Activated CD8-positive, alpha-beta memory T cell treated with anti-CD3 and anti-CD28 coated beads for 4 hours (primary cell): ENCODE measurements around the gene EYS.

Source experiments
- DNase-seq, 2 donors: peaks; one replicate each; pipeline ENCODE4 v3.0.0-alpha.2; 2020; ENCODE audit warnings: low read depth in 2 of 2

EYS gene

DNA sequence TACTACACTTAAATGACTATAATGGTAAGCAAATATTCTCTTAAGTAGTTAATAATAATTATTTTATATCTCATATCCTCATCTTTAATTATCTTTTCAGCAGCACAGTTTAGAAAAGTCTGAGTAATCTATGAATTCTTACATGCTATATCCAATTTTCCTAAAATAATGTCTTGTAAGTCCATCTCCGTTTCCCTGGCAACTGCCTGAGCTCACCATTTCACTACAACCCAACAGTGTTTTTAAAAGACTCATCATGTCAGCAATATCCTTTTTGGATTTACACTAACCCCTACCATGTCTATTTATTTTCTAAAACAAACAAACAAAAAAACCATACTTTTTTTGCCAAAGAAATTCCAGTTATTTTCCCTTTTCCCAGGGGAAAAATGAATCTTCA is 859.6 kb downstream of the EYS start:
- DNase-seq, result no peak

DNA sequence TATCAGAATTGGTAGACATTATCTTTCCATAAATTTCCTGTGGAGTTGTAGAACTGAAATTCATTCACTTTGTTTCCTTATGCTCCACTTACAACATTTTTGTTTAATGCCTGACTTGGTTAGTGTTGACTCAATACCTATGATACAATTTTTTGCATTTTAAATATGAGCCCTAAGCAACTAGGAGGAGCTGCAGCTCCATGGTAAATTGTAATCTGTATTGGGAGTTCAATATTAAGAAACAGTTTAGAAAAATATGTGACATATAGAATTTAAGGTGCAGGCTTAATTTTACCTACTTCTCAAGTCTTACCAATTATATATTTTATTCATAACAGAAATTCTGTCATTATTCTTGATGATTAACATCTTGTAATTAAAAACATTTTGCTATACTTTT is 868.3 kb downstream of the EYS start:
- DNase-seq, result no peak

DNA sequence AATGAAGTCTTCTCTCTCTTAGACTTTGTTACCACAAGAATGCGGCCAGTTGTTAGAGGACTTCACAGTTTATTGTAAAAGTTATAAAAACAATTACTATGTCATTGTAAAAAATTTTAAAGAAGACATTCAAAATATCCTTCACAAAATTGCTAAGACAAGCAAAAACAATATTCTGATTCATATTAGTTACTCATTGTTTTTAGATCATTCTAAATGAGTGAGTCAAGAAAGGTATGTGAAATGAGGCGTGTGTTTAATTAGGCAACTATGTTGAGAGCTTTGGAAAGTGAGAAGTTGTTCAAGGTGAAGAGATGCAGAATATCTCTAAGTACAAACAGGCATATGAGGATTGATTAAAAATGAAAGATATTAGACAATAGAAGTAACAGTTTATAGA is 875.3 kb downstream of the EYS start:
- no peak for DNase-seq

DNA sequence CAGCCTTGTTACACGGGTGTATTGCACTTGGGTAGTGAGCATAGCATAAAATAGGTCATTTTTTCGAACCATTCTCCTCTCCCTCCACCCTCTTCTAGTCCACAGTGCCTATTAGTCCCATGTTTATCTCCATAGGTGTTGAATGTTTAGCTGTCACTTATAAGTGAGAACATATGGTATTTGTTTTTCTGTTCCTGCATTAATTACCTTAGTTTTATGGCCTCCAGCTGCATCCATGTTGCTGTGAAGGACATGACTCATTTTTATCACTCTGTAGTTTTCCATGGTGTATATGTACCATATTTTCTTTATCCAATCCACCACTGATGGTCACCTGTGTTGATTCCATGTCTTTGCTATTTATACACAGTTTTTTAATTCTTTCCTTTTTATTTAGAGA is 889.5 kb downstream of the EYS start:
- no peak for DNase-seq

DNA sequence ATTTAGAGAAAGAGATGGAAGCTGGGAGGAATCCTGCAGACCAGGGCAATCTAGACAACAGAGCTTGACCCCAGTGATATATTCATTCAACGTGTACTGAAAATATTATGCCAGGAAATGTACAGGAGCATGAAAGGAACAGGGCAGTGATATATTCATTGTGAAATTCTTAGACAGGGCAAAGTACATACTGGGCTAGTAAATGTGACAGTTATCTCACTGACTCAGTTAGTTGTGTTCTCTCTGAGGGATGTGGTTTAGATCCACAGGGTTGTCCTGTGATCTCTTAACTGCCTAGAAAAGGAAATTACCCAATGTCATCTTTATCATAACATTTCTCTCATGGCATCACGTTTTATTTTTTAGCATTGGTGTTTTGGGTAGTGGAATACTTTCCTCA is 891.3 kb downstream of the EYS start:
- DNase-seq, result no peak

DNA sequence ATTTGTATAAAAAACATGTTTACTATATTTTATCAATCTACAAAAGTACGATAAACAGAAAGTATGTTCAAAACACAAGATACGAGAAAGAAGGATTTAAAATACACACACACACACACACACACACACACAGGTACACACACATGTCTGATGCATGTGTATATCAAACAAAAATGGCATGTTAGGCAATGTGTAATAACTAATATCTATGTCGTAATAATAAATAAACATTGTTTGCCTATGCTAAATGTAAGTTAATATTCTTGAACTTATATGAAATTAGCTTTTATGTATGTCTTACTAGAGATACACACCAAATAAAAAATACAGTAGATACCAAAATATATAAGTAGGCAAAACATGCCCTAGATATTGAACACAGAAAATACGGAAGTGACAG is 894.9 kb downstream of the EYS start:
- DNase-seq, result no peak

DNA sequence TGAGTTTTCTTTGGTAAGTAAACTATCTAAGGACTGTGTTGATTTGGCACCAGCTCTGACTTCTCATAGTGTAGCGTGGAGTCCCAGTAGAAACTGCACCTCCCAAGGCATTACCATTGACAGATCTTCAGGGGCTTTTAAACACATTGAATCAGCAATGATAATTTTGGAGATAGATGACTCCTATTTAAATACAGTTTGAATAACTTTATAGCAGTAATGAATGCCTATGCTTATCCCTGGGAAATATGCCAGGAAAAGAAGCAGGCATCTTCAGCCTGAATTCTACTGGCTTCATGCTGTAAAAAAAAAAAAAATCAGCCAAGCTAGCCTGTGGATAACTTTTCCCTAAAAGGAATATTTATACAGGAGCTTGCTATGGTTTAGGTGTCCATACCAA is 895.9 kb downstream of the EYS start:
- DNase-seq, result no peak

DNA sequence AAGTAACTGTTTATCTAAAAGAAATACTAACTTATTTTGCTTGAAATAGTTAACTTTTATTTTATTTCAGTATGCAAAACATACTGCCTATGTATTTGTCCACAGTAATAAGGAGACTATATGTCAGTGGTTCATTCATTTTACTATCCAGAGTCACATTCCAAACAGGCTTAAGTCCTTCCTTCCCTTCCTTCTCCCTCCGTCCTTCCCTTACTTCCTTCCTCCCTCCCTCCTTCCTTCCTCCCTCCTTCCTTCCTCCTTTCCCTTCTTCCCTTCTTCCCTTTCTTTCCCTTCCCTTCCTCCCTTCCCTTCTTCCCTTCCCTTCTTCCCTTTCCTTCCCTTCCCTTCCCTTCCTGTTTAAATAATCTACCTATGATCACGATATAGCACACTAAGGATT is 899.2 kb downstream of the EYS start:
- no peak for DNase-seq

DNA sequence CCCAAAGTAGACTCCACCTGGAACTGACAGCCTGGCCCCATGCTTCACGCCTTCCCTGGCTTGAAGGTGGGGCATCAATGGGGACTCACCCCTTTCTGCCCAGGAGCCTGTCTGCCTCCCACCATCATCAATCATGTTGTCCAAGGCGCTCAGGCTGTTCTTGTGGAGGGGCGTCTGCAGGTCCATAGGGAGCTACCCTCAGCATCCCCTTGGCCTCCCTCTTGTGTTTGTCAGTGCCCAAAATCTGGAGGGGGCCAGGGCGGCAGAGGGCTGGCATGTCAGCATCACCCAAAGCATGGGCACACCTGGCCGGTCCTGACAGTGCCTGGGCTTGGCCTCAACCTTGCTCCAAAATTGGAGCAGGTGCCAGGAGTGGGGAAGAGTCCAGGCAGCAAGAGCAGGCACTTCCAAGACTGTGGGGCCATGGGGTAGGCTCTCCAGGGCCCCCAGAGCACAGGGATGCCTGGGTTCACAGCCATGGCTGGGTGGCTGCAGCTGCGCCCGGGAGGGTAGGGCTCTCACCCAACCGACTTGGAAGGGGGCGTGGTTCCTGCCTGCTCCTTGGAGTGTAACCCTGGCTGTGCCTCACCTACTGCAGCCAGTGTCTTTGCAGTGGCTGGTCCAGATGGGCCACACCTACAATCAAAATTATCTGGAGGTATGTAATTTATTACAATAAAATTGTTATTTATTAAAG is 903.4 kb downstream of the EYS start:
- DNase-seq, result no peak

DNA sequence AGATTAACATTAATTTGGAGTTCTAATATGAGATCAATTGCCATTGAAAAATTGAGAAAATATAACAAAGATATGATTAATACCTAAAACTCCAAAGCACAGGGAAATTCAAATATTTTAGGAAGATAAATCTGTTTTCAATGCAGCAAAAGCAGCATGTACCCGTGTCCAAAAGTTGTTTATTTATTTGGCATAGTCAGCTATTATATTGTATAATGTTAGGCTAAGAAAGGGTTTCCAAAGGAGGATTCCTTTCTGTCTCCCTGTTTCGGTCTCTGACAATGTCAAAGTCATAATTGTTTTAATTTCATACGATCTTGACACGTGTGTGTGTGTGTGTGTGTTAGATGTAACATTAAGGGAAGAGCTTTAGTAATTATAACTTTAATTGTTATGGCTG is 914.5 kb downstream of the EYS start:
- DNase-seq, result no peak

DNA sequence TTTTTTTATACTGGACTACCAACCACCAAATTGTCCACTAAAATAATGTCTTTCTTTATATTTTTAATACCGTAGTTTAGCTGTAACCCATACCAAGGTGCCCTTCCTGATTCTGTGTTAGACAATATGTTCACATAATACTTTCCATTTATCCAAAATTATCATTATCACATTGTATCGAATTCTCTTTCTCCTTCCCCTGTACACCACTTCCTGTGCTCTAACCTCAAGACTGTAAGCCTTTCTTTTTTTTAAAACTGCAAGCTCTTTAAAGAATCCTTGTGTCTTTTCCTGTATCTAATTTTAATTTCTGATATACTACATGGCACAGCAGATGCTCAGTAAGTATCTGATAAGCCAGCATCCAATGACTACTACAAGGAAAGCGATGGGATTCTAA is 917.5 kb downstream of the EYS start:
- DNase-seq, result no peak

DNA sequence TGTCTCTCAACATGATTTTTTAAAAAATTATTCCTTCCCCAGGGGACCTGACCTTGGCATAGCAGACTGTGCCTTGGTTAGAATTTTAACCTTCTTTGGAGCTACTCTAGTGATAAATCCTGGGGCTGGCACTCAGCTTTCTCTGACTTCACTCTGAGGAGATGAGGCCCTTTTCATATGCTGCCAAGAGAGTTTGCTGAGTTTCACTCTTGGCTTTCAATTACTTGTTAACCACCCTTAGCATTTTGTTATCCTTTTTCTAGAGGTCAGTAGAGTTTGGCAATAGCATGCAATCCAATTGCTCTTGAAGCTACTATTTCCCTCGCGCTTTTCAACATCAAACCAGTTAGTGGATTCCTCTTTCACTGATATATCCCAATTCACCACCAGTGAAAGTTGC is 920.3 kb downstream of the EYS start:
- no peak for DNase-seq

DNA sequence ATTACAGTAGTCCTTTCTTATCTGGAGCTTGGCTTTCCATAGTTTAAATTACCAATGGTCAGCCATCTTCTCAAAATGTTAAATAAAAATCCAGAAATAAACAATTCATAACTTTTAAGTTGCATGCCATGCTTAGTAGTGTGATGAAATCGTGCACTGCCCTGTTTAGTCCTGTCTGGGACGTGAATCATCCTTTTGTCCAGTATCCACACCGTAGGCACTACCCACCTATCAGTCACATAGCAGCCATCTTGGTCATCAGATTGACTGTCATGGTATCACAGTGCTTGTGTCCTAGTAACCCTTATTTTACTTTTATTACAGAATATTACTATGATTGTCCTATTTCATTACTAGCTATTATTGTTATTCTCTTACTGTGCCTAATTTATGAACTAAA is 924.1 kb downstream of the EYS start:
- DNase-seq, result no peak

DNA sequence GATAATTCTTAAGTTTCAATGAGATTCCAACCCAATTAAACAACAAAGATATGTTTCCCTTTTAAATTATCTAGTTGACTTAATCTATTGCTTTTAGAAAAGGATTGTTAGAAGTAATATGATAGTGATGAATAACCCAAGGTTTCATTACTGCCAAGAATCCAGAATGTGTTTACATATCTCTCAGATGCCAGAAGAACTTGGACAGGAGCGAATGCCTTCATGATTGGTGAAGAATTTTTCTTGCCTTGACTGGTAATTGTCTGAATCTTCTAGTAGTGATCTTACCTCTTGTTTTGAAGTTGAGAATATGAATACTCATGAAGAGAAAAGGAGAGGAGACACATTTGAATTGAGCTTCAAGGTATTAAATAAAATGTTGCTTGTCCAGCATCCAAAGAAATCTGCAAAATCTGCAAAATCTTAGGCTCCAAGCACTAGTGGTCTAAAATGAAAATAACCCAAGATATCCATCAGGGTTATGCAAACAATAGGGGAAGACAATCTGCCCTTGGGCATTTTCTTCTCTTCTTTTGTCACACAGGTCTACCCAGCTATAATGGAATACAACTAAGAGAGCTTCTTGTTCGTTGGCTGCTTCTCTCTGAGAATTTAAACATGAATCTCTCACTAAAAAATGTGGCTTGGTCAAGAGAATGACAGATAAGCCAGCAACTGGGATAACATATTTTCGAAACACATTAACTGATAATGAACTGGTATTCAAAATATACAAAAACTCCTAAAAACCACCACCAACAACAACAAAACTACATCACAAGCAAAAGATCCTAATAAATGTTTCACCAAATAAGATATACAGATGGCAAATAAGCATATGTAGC is 928.9 kb downstream of the EYS start:
- no peak for DNase-seq

DNA sequence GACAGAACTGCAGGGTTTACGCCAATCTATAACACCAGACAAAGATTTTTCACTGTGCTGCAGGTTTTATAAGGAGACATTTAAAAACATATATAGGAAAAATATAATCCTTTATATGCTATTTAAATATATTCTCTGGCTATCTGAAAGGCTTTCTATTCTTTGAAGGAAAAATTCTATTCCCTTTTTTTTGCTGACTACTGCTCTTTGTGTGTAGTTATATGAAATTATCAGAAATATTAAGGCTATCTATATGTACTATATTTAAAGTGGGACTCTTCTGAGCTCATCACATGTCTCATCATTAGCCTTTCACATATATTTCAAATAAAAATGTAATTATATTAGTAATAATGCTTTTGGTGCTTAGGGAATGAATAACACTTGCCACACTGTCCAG is 930.7 kb downstream of the EYS start:
- no peak for DNase-seq

DNA sequence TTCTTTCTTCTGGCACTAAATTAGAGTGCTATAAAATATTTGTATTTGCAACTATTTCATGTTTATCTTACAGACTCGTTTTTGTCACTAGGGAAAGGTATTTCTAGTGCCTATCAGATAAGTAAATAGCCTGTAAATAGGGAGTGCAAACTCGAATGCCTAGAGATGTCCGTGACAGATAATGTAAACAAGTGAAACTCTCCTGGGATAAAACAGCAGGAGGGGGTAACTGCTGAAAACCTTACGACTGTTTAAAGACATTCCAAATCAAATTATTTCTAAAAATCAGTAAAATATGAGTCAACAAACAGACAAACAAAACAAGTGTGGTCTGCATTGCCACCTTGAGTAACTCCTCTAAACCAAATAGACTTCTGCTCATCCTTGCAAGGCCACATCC is 932.1 kb downstream of the EYS start:
- DNase-seq, result no peak

DNA sequence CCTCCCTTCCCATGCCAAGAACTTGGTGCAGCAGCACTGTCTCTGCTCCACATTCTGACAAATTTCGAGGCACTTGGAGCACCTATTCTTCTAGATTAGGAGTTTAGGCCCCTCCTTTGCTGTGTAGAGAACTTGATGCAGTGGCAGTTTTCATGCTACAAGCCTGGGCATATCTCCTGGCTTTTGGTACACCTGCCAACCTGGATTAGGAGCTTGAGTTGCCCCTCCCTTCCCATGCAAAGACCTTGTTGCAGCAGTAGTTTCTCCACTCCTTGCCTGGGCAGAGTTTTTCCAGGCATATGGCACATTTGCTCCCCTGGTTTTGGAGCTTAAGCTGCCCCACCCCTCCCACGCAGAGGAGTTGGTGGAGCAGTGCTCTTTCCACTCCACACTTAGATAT is 956.1 kb downstream of the EYS start:
- DNase-seq, result no peak

DNA sequence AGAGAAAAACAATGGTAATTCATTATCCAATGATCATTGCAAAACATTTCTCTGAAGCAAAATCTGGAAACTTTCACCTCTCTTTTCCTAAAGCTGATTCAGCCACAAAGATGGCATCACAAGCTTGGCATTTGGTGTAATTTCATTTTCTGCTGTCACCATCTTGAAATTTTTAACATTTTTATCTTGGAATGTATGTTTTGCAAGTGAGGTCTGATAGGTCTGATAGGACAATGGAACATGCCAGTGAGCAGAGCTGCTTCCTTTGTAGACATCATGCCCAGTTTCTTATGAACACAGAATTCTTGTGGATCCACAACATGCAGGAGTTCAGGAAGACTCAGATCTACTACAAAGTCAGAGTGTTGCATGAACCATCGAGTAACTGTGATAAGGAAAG is 969.6 kb downstream of the EYS start:
- no peak for DNase-seq

DNA sequence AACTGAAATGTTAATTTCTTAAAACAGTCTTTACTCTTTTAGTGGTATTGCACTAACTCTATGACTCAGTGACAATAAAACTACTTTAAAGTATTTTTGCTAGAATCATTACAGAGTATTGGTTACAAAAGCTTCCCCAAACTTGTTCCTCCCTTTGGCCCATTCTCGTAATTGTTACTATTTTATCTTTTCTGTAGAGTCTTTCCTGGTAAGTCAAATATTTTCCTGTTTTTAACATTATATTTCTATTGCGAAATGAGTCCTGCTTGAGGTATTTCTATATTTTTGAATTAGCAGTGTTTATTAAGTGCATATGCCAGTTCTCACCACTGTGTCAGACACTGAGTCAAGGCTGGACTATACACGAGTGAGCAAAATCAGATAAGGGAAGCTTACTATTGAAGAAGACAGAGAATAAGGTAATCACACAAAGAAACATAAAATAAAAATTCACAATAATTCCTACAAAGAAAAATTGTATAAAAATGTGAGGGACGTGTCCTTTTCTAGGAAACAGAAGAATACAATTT is 970.5 kb downstream of the EYS start:
- DNase-seq, result no peak

DNA sequence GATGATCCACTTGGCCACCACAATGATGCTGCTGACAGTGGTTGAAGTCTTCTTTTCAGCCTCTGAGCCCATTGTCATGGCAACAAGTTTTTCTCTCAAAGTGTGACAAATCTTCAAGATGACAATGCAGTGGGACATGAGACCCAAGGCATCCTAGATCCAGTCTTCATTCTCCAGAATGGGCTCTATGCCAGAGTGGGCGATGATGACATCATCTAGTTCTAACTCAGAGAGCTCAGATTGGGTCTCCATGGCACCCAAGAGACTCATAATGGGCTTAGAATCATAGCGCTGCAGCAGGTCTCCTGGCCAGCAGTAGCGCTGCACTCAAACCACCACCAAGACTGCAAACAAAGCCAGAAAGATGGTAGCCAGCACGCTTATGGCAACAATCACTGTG is 973.6 kb downstream of the EYS start:
- DNase-seq, result no peak

DNA sequence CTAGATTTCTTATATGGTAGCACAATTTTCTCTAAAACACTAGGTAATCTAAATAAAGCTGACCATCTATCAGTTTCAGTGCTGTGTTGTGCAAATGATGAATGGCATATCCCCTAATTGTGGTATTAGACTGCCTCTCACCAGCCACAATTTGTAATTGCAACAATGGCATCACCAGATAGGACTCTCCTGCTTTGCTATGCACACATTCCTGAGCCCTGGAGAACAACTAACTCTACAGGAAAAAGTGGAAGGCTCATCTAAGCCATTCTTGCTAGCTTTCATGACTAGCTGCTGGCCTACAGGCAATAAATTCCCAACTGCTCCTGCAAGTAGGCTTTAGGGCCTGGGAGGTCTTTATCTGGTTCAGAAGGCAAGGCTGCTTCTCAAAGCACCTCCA is 974.1 kb downstream of the EYS start:
- no peak for DNase-seq

DNA sequence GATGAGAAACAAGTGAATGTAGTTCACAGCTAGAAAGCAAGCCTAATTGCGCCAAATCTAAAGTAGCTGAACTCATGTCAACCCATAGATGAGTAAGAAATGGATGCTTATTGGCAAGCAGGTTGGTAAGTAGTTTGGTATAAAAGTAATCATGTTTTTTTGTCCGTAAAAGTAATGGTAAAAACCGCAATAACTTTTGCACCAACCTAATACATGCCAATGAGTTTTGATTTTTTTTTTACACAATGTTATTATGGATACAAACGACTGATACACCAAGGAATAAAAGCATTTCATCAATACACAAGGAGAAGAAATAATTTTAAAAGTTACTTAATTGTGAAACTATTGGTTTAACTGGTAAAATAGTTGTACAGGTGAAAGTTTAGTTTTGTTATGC is 977.5 kb downstream of the EYS start:
- no peak for DNase-seq

DNA sequence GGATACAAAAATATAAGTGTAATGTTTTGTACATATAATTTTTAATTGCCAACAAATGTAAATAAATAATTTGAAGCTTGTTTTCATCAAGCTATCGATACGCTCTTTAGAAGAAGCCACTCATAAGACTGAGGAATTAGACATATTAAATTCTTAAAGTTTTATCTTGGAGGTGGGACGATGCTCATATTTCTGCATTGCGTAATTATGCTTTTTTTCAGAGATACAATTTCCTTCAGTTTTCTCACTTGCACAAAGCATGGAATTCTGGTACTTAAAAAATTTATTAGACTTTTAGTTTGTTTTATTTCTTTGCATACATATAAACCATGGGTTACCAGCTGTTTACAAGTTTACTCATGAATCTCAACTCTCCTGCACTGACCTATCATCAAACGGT is 980.0 kb downstream of the EYS start:
- DNase-seq, result no peak
